ENCODE measurements around the gene CCS.
"Not testable (repeated sequence)": the region's sequence is repeated elsewhere in the genome, so short reads cannot be mapped to it uniquely, and the experiment has no call there.

CCS gene

GRCh38 chr11:66561178-66561974 is 31.6 kb upstream of the CCS start:
- DNase-seq = no peak

GRCh38 chr11:66561975-66562248 is 31.1 kb upstream of the CCS start:
- no peak for DNase-seq

- DNase-seq = no peak
These were observed 30.7 kb upstream of the CCS start for GRCh38 chr11:66562275-66562674.

- DNase-seq = no peak
These were observed 29.9 kb upstream of the CCS start for GRCh38 chr11:66562907-66563583.

GRCh38 chr11:66563832-66564231 is 29.2 kb upstream of the CCS start:
- no peak for DNase-seq

- DNase-seq = no peak
These were observed 28.4 kb upstream of the CCS start for GRCh38 chr11:66564538-66564937.

GRCh38 chr11:66564984-66565383 is 28.0 kb upstream of the CCS start:
- no peak for DNase-seq

- DNase-seq = no peak
These were observed 26.8 kb upstream of the CCS start for GRCh38 chr11:66566221-66566620.

- DNase-seq = no peak
These were observed 25.2 kb upstream of the CCS start for GRCh38 chr11:66567787-66568123.

GRCh38 chr11:66568124-66568916 is 24.7 kb upstream of the CCS start, which contains the start of gene CTSF:
Gene CTSF (minus strand): TSS chr11:66568606. CDS start chr11:66568486, 120 bp downstream.
- DNase-seq = peak; percentile 69

GRCh38 chr11:66569076-66569475 is 23.9 kb upstream of the CCS start:
- no peak for DNase-seq

GRCh38 chr11:66570079-66570849 is 22.7 kb upstream of the CCS start:
- DNase-seq = no peak

GRCh38 chr11:66570850-66571180 is 22.2 kb upstream of the CCS start:
- no peak for DNase-seq

- peak; percentile 27 for DNase-seq
These were observed 13.9 kb upstream of the CCS start for GRCh38 chr11:66579017-66579606.

- no peak for DNase-seq
These were observed 12.2 kb upstream of the CCS start for GRCh38 chr11:66580803-66581202.

- DNase-seq = no peak
These were observed 11.7 kb upstream of the CCS start for GRCh38 chr11:66581261-66581660.

GRCh38 chr11:66582565-66583147 is 10.3 kb upstream of the CCS start:
- not testable (repeated sequence) for DNase-seq

- not testable (repeated sequence) for DNase-seq
These were observed 7.5 kb upstream of the CCS start for GRCh38 chr11:66585447-66585846.

- DNase-seq = no peak
These were observed 6.8 kb upstream of the CCS start for GRCh38 chr11:66586136-66586535.

GRCh38 chr11:66589315-66589714 is 3.7 kb upstream of the CCS start:
- DNase-seq = not testable (repeated sequence)

GRCh38 chr11:66589996-66590675 is 2.8 kb upstream of the CCS start:
- no peak for DNase-seq

- DNase-seq = no peak
These were observed 1.8 kb upstream of the CCS start for GRCh38 chr11:66591175-66591574.

Data from activated gamma-delta T cell (primary cell).